GM04504 (cell line): ENCODE data around the gene GUCD1.

Source experiments
- DNase-seq: peaks from one replicate; pipeline ENCODE4 v3.0.0-alpha.2; 2012; ENCODE audit warnings: low read depth

GUCD1 gene

GRCh38 chr22:24590596-24591173 lies 35.7 kb upstream of the GUCD1 start:
- DNase-seq: no peak

GRCh38 chr22:24589518-24590030 lies 34.6 kb upstream of the GUCD1 start:
- no peak for DNase-seq

GRCh38 chr22:24588757-24589481 lies 34.0 kb upstream of the GUCD1 start:
- DNase-seq: no peak

- DNase-seq: no peak
Observed at GRCh38 chr22:24588381-24588756, 33.4 kb upstream of the GUCD1 start.

- no peak for DNase-seq
Observed at GRCh38 chr22:24587948-24588347, 33.0 kb upstream of the GUCD1 start.

GRCh38 chr22:24587251-24587650 lies 32.3 kb upstream of the GUCD1 start:
- no peak for DNase-seq

- no peak for DNase-seq
Observed at GRCh38 chr22:24585927-24586546, 31.1 kb upstream of the GUCD1 start.

- no peak for DNase-seq
Observed at GRCh38 chr22:24585461-24585860, 30.5 kb upstream of the GUCD1 start.

- DNase-seq: no peak
Observed at GRCh38 chr22:24584871-24585411, 30.0 kb upstream of the GUCD1 start.

- no peak for DNase-seq
Observed at GRCh38 chr22:24584166-24584790, 29.3 kb upstream of the GUCD1 start.

GRCh38 chr22:24583221-24584165 lies 28.6 kb upstream of the GUCD1 start:
- DNase-seq: no peak

- no peak for DNase-seq
Observed at GRCh38 chr22:24582056-24582814, 27.3 kb upstream of the GUCD1 start.

GRCh38 chr22:24580276-24580675 lies 25.3 kb upstream of the GUCD1 start:
- DNase-seq: peak; percentile 67

GRCh38 chr22:24579258-24579601 lies 24.3 kb upstream of the GUCD1 start:
- no peak for DNase-seq

GRCh38 chr22:24578355-24579257 lies 23.7 kb upstream of the GUCD1 start:
- peak; percentile 74 for DNase-seq

GRCh38 chr22:24576778-24577177 lies 21.8 kb upstream of the GUCD1 start:
- no peak for DNase-seq

- no peak for DNase-seq
Observed at GRCh38 chr22:24571266-24571665, 16.3 kb upstream of the GUCD1 start.

GRCh38 chr22:24567668-24568067 lies 12.7 kb upstream of the GUCD1 start:
- no peak for DNase-seq

- DNase-seq: no peak
Observed at GRCh38 chr22:24566899-24567511, 12.1 kb upstream of the GUCD1 start.
